ENCODE measurements around the gene BTNL2.

GRCh38 chr6:32397252-32397920 is 9.6 kb downstream of the BTNL2 start:
- TF ChIP-seq CTCF (optimal IDR thresholded peaks at IDR 0.05 in 1 of 3, IDR thresholded peaks at IDR 0.05 in 1 of 3, conservative IDR thresholded peaks at IDR 0.05 in 1 of 3; ENCODE audit: extremely low read depth in 1 of 3, insufficient read depth in 2 of 3, low read length in 3 of 3) (no peak), EZH2 (IDR thresholded peaks at IDR 0.05; ENCODE audit: low read length) (no peak)

Data from keratinocyte (primary cell).